PFSK-1 (cell line): ENCODE data around the gene HSBP1L1.

Source experiments
- POLR2AphosphoS5 ChIP-seq: IDR thresholded peaks from 2 replicates; pipeline ENCODE4 v1.6.1; 2012; ENCODE audit warnings: low read depth, mild to moderate bottlenecking, control low read depth, low read length, moderate library complexity
- REST ChIP-seq, 2 experiments: IDR thresholded peaks; 2 replicates each; pipeline versions ENCODE4 v1.6.1 to v1.8.0; 2011 to 2012; ENCODE audit warnings: low read depth in 2 of 2, low read length in 2 of 2, control low read depth in 1 of 2, inconsistent platforms in 1 of 2, mild to moderate bottlenecking in 1 of 2, moderate library complexity in 1 of 2; ENCODE audit not compliant: insufficient read depth in 1 of 2
- SIN3A ChIP-seq: IDR thresholded peaks from 2 replicates; pipeline ENCODE4 v1.6.1; 2012; ENCODE audit warnings: mild to moderate bottlenecking, low read length, moderate library complexity, borderline replicate concordance; ENCODE audit not compliant: insufficient read depth

- TF ChIP-seq POLR2AphosphoS5 (no peak), REST (IDR thresholded peaks at IDR 0.05; ENCODE audit: insufficient read depth in 1 of 2, low read depth in 2 of 2, low read length in 2 of 2) (no peak), SIN3A (no peak)
Observed at GRCh38 chr18:79918615-79919011, 45.8 kb upstream of the HSBP1L1 start.
